KMS-11 (cell line): ENCODE results near the gene SLC25A18.

Experiments
- H2AFZ ChIP-seq: fragments of 200-600 bp; sonication (generic); 2 replicates; pipeline ENCODE4 v1.6.1; 2016; ENCODE audit warnings: antibody characterized with exemption, mixed run types, low read depth
- H3K27ac ChIP-seq: fragments of 200-600 bp; sonication (generic); 2 replicates; pipeline ENCODE4 v1.6.1; 2016; ENCODE audit warnings: mild to moderate bottlenecking, mixed run types
- H3K27me3 ChIP-seq: fragments of 200-600 bp; sonication (generic); 2 replicates; pipeline ENCODE4 v1.6.1; 2017; ENCODE audit warnings: mild to moderate bottlenecking, low read depth, mixed run types, moderate library complexity; ENCODE audit not compliant: insufficient read depth
- H3K36me3 ChIP-seq: fragments of 200-600 bp; sonication (generic); 2 replicates; pipeline ENCODE4 v1.6.1; 2017; ENCODE audit warnings: mild to moderate bottlenecking, mixed run types; ENCODE audit not compliant: insufficient read depth
- H3K4me1 ChIP-seq: fragments of 200-600 bp; sonication (generic); 2 replicates; pipeline ENCODE4 v1.6.1; 2016; ENCODE audit warnings: mild to moderate bottlenecking, low read depth, mixed run types; ENCODE audit not compliant: poor library complexity, severe bottlenecking
- H3K4me2 ChIP-seq: fragments of 200-600 bp; sonication (generic); 2 replicates; pipeline ENCODE4 v1.7.0; 2016; ENCODE audit warnings: mild to moderate bottlenecking, mixed run types
- H3K4me3 ChIP-seq: fragments of 200-600 bp; sonication (generic); IDR thresholded peaks from 2 replicates; pipeline ENCODE4 v1.6.1; 2017; ENCODE audit warnings: low read depth, low read length, mixed read lengths; ENCODE audit not compliant: insufficient read depth
- H3K79me2 ChIP-seq: fragments of 200-600 bp; sonication (generic); 2 replicates; pipeline ENCODE4 v1.6.1; 2016; ENCODE audit warnings: low read depth, mixed run types; ENCODE audit not compliant: insufficient read depth
- H3K9ac ChIP-seq: fragments of 200-600 bp; sonication (generic); 2 replicates; pipeline ENCODE4 v1.6.1; 2016; ENCODE audit warnings: mild to moderate bottlenecking, mixed run types
- H4K20me1 ChIP-seq: fragments of 200-600 bp; sonication (generic); 2 replicates; pipeline ENCODE4 v1.6.1; 2016; ENCODE audit warnings: mild to moderate bottlenecking, mixed run types; ENCODE audit not compliant: insufficient read depth
- TF ChIP-seq, protein P1 (sequence below): fragments of 200-600 bp; sonication (generic); conservative IDR thresholded peaks from 2 replicates; pipeline ENCODE4 v1.6.1; 2017; ENCODE audit warnings: low read depth, mild to moderate bottlenecking, antibody characterized with exemption, low read length, moderate library complexity, mixed read lengths

The SLC25A18 gene

GRCh38 chr22:17597217-17597616 is 33.9 kb downstream of the SLC25A18 start:
- no peaks in the 10 kb centered on the region for H3K79me2 ChIP-seq
- H3K27me3 ChIP-seq = no peaks in the 10 kb centered on the region
- H3K4me3 ChIP-seq = no peak overlapping the region
- TF ChIP-seq, protein P1, sequence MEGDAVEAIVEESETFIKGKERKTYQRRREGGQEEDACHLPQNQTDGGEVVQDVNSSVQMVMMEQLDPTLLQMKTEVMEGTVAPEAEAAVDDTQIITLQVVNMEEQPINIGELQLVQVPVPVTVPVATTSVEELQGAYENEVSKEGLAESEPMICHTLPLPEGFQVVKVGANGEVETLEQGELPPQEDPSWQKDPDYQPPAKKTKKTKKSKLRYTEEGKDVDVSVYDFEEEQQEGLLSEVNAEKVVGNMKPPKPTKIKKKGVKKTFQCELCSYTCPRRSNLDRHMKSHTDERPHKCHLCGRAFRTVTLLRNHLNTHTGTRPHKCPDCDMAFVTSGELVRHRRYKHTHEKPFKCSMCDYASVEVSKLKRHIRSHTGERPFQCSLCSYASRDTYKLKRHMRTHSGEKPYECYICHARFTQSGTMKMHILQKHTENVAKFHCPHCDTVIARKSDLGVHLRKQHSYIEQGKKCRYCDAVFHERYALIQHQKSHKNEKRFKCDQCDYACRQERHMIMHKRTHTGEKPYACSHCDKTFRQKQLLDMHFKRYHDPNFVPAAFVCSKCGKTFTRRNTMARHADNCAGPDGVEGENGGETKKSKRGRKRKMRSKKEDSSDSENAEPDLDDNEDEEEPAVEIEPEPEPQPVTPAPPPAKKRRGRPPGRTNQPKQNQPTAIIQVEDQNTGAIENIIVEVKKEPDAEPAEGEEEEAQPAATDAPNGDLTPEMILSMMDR = no peak
- H4K20me1 ChIP-seq = no peaks in the 10 kb centered on the region
- H3K27ac ChIP-seq = no peak overlapping the region
- no peaks in the 10 kb centered on the region for H3K4me1 ChIP-seq
- H3K36me3 ChIP-seq = peaks cover 17% of the 10 kb centered on the region; the same call in 1 of the 2 replicates
- no peak overlapping the region for H3K9ac ChIP-seq
- H3K4me2 ChIP-seq = no peak overlapping the region
- no peak overlapping the region for H2AFZ ChIP-seq

DNA sequence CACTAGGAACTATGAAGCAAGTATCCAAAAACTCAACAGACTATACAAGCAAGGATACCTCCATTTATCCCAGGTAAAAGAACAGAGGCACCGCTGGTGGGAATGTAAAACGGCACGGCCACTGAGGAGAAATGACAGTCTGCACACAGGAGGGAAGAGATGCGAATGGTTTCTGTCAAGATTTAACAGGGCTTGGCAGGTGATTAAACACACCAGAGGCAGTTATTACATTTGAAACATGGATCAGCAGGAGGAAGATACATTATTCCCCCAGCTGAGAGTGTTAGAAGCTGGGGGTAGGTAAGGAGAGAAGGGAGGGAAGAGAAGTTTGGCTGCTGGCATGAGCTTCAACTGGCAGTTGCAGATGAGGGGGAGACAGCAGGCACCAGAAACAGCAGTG is 35.0 kb downstream of the SLC25A18 start:
- H3K36me3 ChIP-seq = peaks cover 17% of the 10 kb centered on the region; the same call in 1 of the 2 replicates
- TF ChIP-seq, protein P1 = no peak
- no peaks in the 10 kb centered on the region for H3K27me3 ChIP-seq
- H3K9ac ChIP-seq = no peak overlapping the region
- H2AFZ ChIP-seq = no peak overlapping the region
- no peak overlapping the region for H3K4me3 ChIP-seq
- H3K4me1 ChIP-seq = no peaks in the 10 kb centered on the region
- no peak overlapping the region for H3K4me2 ChIP-seq
- H3K79me2 ChIP-seq = no peaks in the 10 kb centered on the region
- H3K27ac ChIP-seq = no peak overlapping the region
- H4K20me1 ChIP-seq = no peaks in the 10 kb centered on the region

GRCh38 chr22:17601031-17601430 is 37.7 kb downstream of the SLC25A18 start:
- TF ChIP-seq, protein P1 = no peak
- Histone ChIP-seq H3K4me1 (no peaks in the 10 kb centered on the region), H3K36me3 (peaks cover 17% of the 10 kb centered on the region; the same call in 1 of the 2 replicates), H3K27ac (no peak overlapping the region), H3K4me2 (no peak overlapping the region), H2AFZ (no peak overlapping the region), H3K4me3 (no peak overlapping the region), H4K20me1 (no peaks in the 10 kb centered on the region), H3K79me2 (peaks cover 5% of the 10 kb centered on the region; the same call in 1 of the 2 replicates), H3K27me3 (no peaks in the 10 kb centered on the region), H3K9ac (no peak overlapping the region)

- no peak overlapping the region for H3K4me2 ChIP-seq
- no peak overlapping the region for H2AFZ ChIP-seq
- TF ChIP-seq, protein P1 = no peak
- H3K4me3 ChIP-seq = no peak overlapping the region
- peaks cover 5% of the 10 kb centered on the region; the same call in 1 of the 2 replicates for H3K79me2 ChIP-seq
- H3K36me3 ChIP-seq = peaks cover 2% of the 10 kb centered on the region; the same call in 1 of the 2 replicates
- no peak overlapping the region for H3K27ac ChIP-seq
- no peaks in the 10 kb centered on the region for H3K4me1 ChIP-seq
- no peaks in the 10 kb centered on the region for H3K27me3 ChIP-seq
- no peaks in the 10 kb centered on the region for H4K20me1 ChIP-seq
- H3K9ac ChIP-seq = no peak overlapping the region
Observed at GRCh38 chr22:17603668-17604067, 40.4 kb downstream of the SLC25A18 start.
